OCI-LY1 (cell line): Measurements from ENCODE around the gene KLHL40.

Experiments used
- H2AFZ ChIP-seq: fragments of 200-600 bp; sonication (generic), shearing (Covaris generic); 2 replicates; pipeline ENCODE4 v1.6.0; 2014; ENCODE audit warnings: antibody characterized with exemption, mild to moderate bottlenecking, low read length
- H3F3A ChIP-seq: fragments of 200-600 bp; sonication (generic), shearing (Covaris generic); 2 replicates; pipeline ENCODE4 v1.6.0; 2014; ENCODE audit warnings: mild to moderate bottlenecking, antibody characterized with exemption, low read length, moderate library complexity; ENCODE audit not compliant: insufficient read depth
- H3K27ac ChIP-seq: fragments of 200-600 bp; sonication (generic); 2 replicates; pipeline ENCODE4 v1.5.1; 2014; ENCODE audit warnings: low read length, mixed run types, mild to moderate bottlenecking, low read depth; ENCODE audit not compliant: poor library complexity, severe bottlenecking
- H3K27me3 ChIP-seq: fragments of 200-600 bp; sonication (generic); 2 replicates; pipeline ENCODE4 v1.6.0; 2014; ENCODE audit warnings: antibody characterized with exemption, mild to moderate bottlenecking, low read length, moderate library complexity; ENCODE audit not compliant: insufficient read depth
- H3K36me3 ChIP-seq: fragments of 200-600 bp; sonication (generic); 2 replicates; pipeline ENCODE4 v1.6.1; 2014; ENCODE audit warnings: mild to moderate bottlenecking, antibody characterized with exemption, low read length, moderate library complexity, mixed read lengths; ENCODE audit not compliant: insufficient read depth
- H3K4me1 ChIP-seq: fragments of 200-600 bp; sonication (generic); 2 replicates; pipeline ENCODE4 v1.5.1; 2014; ENCODE audit warnings: mild to moderate bottlenecking, low read length, moderate library complexity; ENCODE audit not compliant: insufficient read depth, severe bottlenecking
- H3K4me2 ChIP-seq: fragments of 200-600 bp; sonication (generic), shearing (Covaris generic); 2 replicates; pipeline ENCODE4 v1.6.1; 2014; ENCODE audit warnings: low read length
- H3K4me3 ChIP-seq: fragments of 200-600 bp; sonication (generic); 2 replicates; pipeline ENCODE4 v1.5.1; 2014; ENCODE audit warnings: low read length, low read depth, mild to moderate bottlenecking, mixed read lengths; ENCODE audit not compliant: poor library complexity, severe bottlenecking
- H3K79me2 ChIP-seq: fragments of 200-600 bp; shearing (Covaris generic); 2 replicates; pipeline ENCODE4 v1.6.1; 2016; ENCODE audit warnings: mixed run types, low read length, mixed read lengths; ENCODE audit not compliant: insufficient read depth
- H3K9ac ChIP-seq: fragments of 200-600 bp; sonication (generic), shearing (Covaris generic); 2 replicates; pipeline ENCODE4 v1.6.1; 2014; ENCODE audit warnings: mild to moderate bottlenecking, low read length, mixed read lengths
- H3K9me2 ChIP-seq: fragments of 200-600 bp; sonication (generic), shearing (Covaris generic); 2 replicates; pipeline ENCODE4 v1.6.1; 2014; ENCODE audit warnings: low read depth, mild to moderate bottlenecking, low read length, mixed read lengths
- H3K9me3 ChIP-seq: fragments of 200-600 bp; shearing (Covaris generic); 2 replicates; pipeline ENCODE4 v1.6.1; 2014; ENCODE audit warnings: low read length, mixed read lengths
- H4K20me1 ChIP-seq: fragments of 200-600 bp; sonication (generic), shearing (Covaris generic); 2 replicates; pipeline ENCODE4 v1.6.0; 2016; ENCODE audit warnings: mild to moderate bottlenecking, low read length; ENCODE audit not compliant: insufficient read depth
- EZH2 ChIP-seq: fragments of 200-600 bp; sonication (generic), shearing (Covaris generic); IDR thresholded peaks from 2 replicates; pipeline ENCODE4 v1.8.0; 2017; ENCODE audit warnings: borderline replicate concordance, mixed run types, mild to moderate bottlenecking, antibody characterized with exemption, low read length, moderate library complexity, mixed read lengths
- TF ChIP-seq, protein P1 (sequence below): fragments of 200-600 bp; sonication (generic), shearing (Covaris generic); IDR thresholded peaks from 2 replicates; pipeline ENCODE4 v1.5.1; 2017; ENCODE audit warnings: mild to moderate bottlenecking, antibody characterized with exemption, low read length, moderate library complexity, mixed read lengths

The KLHL40 gene

DNA sequence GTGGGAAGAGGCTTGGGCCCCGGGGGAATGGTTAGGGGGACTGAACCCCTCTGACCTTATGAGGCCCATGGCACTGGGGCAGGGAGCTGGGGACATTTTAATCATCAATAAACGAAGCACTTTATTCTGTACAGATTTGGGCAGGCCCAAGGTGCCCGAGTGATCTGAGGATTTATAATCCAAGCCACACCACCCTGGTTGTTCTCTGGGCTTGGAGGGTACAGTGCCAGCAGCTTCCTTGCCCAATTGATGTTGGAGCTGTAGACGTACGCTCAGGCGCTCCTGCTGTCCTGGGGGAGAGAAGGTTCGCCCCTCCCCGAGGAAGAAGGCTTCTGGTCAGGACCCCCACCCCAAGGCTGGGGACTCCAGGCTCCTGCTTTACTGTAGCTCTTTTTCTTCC, 19.3 kb upstream of the KLHL40 start:
- Histone ChIP-seq H3K4me3 (no peak overlapping the region), H3K9me2 (no peaks in the 10 kb centered on the region), H3K36me3 (no peaks in the 10 kb centered on the region), H3K27me3 (no peaks in the 10 kb centered on the region), H4K20me1 (no peaks in the 10 kb centered on the region), H3K79me2 (no peaks in the 10 kb centered on the region), H3K9me3 (no peaks in the 10 kb centered on the region), H2AFZ (no peak overlapping the region), H3K9ac (no peak overlapping the region), H3K4me1 (peaks cover 12% of the 10 kb centered on the region), H3K4me2 (no peak overlapping the region), H3K27ac (no peak overlapping the region), H3F3A (no peaks in the 10 kb centered on the region)
- TF ChIP-seq, protein P1, sequence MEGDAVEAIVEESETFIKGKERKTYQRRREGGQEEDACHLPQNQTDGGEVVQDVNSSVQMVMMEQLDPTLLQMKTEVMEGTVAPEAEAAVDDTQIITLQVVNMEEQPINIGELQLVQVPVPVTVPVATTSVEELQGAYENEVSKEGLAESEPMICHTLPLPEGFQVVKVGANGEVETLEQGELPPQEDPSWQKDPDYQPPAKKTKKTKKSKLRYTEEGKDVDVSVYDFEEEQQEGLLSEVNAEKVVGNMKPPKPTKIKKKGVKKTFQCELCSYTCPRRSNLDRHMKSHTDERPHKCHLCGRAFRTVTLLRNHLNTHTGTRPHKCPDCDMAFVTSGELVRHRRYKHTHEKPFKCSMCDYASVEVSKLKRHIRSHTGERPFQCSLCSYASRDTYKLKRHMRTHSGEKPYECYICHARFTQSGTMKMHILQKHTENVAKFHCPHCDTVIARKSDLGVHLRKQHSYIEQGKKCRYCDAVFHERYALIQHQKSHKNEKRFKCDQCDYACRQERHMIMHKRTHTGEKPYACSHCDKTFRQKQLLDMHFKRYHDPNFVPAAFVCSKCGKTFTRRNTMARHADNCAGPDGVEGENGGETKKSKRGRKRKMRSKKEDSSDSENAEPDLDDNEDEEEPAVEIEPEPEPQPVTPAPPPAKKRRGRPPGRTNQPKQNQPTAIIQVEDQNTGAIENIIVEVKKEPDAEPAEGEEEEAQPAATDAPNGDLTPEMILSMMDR, result no peak
- no peak for TF ChIP-seq EZH2

DNA sequence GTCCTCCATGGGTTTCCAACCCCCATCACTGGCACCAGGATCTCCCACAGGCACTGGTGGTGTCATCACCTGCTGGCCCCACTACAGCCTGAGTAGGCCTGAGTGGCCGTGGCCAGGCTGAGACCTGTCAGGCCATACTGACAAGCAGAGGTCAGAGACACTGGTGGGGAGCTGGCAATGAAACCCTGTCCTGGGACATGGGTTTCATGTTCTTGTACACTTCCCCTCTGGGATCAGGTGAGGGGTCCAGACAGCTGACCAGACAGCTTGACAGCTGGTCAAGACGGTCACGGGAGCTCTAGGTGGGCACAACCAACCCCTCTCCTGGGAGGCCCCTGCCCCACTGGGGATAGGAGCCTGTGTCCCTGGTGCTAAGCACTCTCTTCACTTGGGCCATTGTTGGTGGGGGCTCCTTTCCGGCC, 18.7 kb upstream of the KLHL40 start:
- H3K27ac ChIP-seq, result no peak overlapping the region
- H2AFZ ChIP-seq, result no peak overlapping the region
- H3K4me2 ChIP-seq, result no peak overlapping the region
- no peak overlapping the region for H3K9ac ChIP-seq
- TF ChIP-seq, protein P1, result no peak
- H3K4me1 ChIP-seq, result peaks cover 12% of the 10 kb centered on the region
- no peaks in the 10 kb centered on the region for H3K79me2 ChIP-seq
- H3K9me2 ChIP-seq, result no peaks in the 10 kb centered on the region
- no peaks in the 10 kb centered on the region for H3F3A ChIP-seq
- no peaks in the 10 kb centered on the region for H3K9me3 ChIP-seq
- no peaks in the 10 kb centered on the region for H4K20me1 ChIP-seq
- H3K4me3 ChIP-seq, result no peak overlapping the region
- no peaks in the 10 kb centered on the region for H3K36me3 ChIP-seq
- no peaks in the 10 kb centered on the region for H3K27me3 ChIP-seq

DNA sequence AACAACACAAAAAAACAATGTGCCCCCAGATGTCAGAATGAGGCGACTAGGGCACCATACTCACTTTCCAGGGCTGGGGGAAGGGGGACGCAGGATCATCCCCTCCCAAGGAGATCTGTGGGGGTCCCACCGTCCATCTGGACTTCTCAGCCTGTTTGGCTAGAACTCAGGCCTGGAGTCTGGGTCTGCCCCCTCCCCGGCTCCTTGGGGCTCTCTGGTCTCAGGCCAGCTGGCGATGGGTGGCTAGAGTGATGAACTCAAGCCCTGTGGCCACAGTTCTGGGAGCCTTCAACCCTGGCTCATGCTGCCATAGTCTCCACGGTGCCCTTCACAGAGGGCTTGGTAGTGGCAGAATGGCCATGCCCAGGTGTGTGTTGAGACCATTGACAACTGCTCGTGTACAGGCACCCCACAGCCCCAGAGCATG, 18.2 kb upstream of the KLHL40 start:
- Histone ChIP-seq H3K4me2 (no peak overlapping the region), H3K36me3 (no peaks in the 10 kb centered on the region), H4K20me1 (no peaks in the 10 kb centered on the region), H3K9ac (no peak overlapping the region), H3K4me3 (no peak overlapping the region), H3K79me2 (no peaks in the 10 kb centered on the region), H3K27me3 (no peaks in the 10 kb centered on the region), H3K27ac (no peak overlapping the region), H3F3A (no peaks in the 10 kb centered on the region), H3K9me3 (no peaks in the 10 kb centered on the region), H2AFZ (no peak overlapping the region), H3K4me1 (peaks cover 12% of the 10 kb centered on the region), H3K9me2 (no peaks in the 10 kb centered on the region)
- TF ChIP-seq, protein P1, result no peak
- TF ChIP-seq EZH2, result no peak
